Dendritic cell treated with granulocyte-macrophage colony-stimulating factor and Interleukin-4, amounts not matched to agents 40 ng/mL and 50 ng/mL, for 4 days (primary cell): Measurements from ENCODE around the gene STING1.
"Not testable (repeated sequence)": the region's sequence is repeated elsewhere in the genome, so short reads cannot be mapped to it uniquely, and the experiment has no call there.

Experiments
- H3K27ac Mint-ChIP-seq: one replicate; pipeline ENCODE4 v1.8.0; 2022; ENCODE audit warnings: mild to moderate bottlenecking, mixed read lengths
- H3K27me3 Mint-ChIP-seq: one replicate; pipeline ENCODE4 v1.8.0; 2022; ENCODE audit warnings: mild to moderate bottlenecking, mixed read lengths
- H3K36me3 Mint-ChIP-seq: one replicate; pipeline ENCODE4 v1.8.0; 2022; ENCODE audit warnings: low read depth, mixed read lengths
- H3K4me1 Mint-ChIP-seq: one replicate; pipeline ENCODE4 v1.8.0; 2022; ENCODE audit warnings: low read depth, mixed read lengths
- H3K4me3 Mint-ChIP-seq: one replicate; pipeline ENCODE4 v1.8.0; 2022; ENCODE audit warnings: mild to moderate bottlenecking, moderate library complexity, mixed read lengths
- H3K9me3 Mint-ChIP-seq: one replicate; pipeline ENCODE4 v1.8.0; 2022; ENCODE audit warnings: mixed read lengths
- intact Hi-C: fragments of 100-400 bp; cut with micrococcal nuclease; formaldehyde crosslinking; loops from one replicate; pipeline ENCODE4 v1.15.0; 2022

STING1 gene

DNA sequence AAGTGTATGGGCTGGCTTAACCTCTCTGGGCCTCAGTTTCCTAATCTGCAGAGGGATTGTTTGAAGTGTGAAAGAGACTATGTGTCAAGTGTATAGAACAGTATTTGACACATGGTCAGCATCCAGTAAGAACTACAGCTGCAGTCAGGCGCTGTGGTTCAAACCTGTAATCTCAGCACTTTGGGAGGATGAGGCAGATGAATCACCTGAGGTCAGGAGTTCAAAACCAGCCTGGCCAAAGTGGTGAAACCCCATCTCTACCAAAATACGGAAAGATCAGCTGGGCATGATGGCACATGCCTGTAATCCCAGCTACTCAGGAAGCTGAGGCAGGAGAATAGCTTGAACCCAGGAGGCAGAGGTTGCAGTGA, 31.9 kb upstream of the STING1 start:
- no peaks in the 10 kb centered on the region for H3K9me3 Mint-ChIP-seq
- peaks cover 4% of the 10 kb centered on the region for H3K36me3 Mint-ChIP-seq
- peaks cover 40% of the 10 kb centered on the region for H3K4me1 Mint-ChIP-seq
- peaks cover 5% of the 10 kb centered on the region for H3K27me3 Mint-ChIP-seq
- no peak overlapping the region for H3K27ac Mint-ChIP-seq
- no peak overlapping the region for H3K4me3 Mint-ChIP-seq
- intact Hi-C loops: loop anchor here (5.0 kb wide), 1 partner anchor 37 kb away; no protein-coding TSS in a partner anchor

DNA sequence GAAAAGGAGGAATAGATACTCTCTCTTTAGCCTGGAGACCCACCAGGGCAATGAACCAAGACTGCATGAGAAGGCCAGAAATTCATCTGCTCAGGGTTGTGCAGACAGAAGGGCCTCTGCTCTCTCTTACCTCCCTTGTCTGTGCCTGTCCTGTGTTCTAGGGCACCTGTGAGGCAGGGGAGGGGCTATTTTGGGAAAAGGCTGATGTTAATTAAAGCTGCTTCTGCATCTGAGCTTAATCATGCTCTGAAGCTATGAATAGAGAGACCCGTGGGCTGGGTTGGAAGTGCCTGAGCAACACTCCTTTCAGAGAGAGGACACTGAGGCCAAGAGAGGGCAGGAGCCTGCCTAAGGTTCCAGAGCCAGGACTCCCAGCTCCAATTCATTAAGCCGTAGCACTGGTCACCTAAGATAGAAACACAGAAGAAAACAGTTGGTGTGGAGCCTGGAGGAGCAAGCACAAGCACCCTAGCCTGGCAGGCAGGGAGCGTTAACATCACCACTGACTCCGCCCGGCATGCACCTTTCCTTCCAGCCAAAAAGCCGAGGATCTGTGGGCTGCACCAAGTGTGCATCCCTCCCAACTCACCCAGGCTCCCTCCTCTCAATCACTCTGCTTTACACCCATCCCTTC, 31.4 kb upstream of the STING1 start:
- peaks cover 39% of the 10 kb centered on the region for H3K4me1 Mint-ChIP-seq

DNA sequence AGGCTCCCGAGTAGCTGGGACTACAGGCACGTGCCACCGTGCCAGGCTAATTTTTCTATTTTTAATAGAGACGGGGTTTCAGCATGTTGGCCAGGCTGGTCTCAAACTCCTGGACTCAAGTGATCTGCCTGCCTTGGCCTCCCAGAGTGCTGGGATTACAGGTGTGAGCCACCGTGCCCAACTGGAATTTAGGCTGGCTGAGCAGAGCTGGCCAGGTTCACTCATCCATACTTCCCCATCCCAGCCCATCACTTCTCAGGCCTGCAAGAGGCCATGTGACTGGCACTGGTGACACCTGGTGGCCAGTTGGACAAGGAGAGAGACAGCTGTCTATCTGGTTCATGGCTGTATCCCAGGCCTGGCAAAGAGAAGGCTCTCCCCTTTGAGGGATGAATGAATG, 30.9 kb upstream of the STING1 start:
- not testable (repeated sequence) for H3K27me3 Mint-ChIP-seq, H3K9me3 Mint-ChIP-seq, H3K4me3 Mint-ChIP-seq, H3K27ac Mint-ChIP-seq, H3K36me3 Mint-ChIP-seq
- intact Hi-C loops: loop anchor here (1.0 to 5.0 kb wide), 2 partner anchors 36 to 91 kb away; no protein-coding TSS in a partner anchor
- peaks cover 34% of the 10 kb centered on the region for H3K4me1 Mint-ChIP-seq

More for the DNA sequence above, 31.4 kb upstream of the STING1 start:
- Mint-ChIP-seq H3K27ac (no peak overlapping the region), H3K4me3 (no peak overlapping the region), H3K36me3 (peaks cover 4% of the 10 kb centered on the region), H3K27me3 (peaks cover 2% of the 10 kb centered on the region), H3K9me3 (no peaks in the 10 kb centered on the region)
- intact Hi-C loops: loop anchor here (1.0 to 5.0 kb wide), 2 partner anchors 37 to 92 kb away; no protein-coding TSS in a partner anchor

DNA sequence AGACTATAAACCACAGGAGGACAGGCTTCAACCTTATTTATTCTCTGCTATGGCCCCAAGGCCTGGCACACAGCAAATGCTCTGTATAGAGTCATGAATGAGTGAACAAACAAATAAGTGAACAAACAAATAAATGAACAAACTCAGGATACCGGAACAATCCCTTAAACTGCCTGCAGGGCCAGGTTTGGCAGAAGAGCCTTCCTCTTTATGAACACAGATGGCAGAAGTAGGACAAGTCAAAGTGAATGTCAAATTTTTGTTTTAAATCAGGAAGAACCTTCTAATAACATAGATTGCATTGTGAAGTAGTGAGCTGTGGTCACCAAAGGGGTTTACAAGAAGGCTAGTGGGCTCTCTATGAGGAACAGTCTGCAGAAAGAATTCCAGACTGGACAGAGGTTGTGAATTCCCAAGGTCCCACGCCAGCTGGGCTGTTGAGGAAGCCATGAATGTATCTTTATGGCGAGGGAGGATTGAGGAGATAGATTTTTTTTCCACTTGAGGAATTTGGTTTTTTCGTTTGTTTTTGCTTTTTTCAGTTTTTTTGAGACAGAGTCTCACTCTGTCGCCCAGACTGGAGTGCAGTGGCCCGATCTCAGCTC, 30.3 kb upstream of the STING1 start:
- Mint-ChIP-seq H3K9me3 (no peaks in the 10 kb centered on the region), H3K4me3 (no peak overlapping the region), H3K27ac (no peak overlapping the region), H3K27me3 (no peaks in the 10 kb centered on the region), H3K36me3 (peaks cover 4% of the 10 kb centered on the region), H3K4me1 (peaks cover 29% of the 10 kb centered on the region)
- intact Hi-C loops: loop anchor here (1.0 to 5.0 kb wide), 2 partner anchors 36 to 91 kb away; no protein-coding TSS in a partner anchor

DNA sequence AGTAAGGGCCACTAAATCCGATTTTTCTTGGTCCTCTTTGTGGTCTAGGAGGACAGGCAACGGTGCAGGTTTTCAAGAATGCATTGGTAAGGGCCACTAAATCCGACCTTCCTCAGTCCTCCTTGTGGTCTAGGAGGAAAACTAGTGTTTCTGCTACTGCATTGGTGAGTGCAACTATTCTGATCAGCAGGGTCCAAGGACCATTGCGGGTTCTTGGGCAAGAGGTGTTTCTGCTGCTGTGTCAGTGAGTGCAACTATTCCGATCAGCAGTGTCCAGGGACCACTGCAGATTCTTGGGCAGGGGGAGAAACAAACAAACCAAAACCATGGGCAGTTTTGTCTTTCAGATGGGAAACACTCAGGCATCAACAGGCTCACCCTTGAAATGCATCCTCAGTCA, 22.2 kb upstream of the STING1 start:
- H3K4me1 Mint-ChIP-seq, H3K27me3 Mint-ChIP-seq, H3K9me3 Mint-ChIP-seq, H3K36me3 Mint-ChIP-seq, intact Hi-C loops, H3K4me3 Mint-ChIP-seq, H3K27ac Mint-ChIP-seq: not testable (repeated sequence)

DNA sequence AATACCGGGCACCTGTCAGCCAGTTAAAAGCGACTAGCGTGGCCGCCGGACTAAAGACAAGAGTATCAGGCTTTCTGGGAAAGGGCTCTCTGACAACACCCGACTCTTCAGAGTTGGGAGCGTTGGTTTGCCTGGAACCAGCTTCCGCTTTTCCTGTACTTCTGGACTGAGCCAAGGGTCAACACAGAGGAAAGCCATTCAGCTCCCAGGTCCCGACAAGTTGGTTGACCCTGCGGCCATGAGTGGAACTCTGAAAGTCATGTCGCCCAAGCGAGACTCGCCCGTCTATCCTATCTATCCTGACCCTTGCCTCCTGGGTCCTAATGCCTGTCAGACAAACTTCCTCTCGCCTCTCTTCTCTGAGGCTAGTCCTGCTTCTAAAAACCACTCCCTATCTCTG, 21.3 kb upstream of the STING1 start:
- H3K9me3 Mint-ChIP-seq, H3K4me1 Mint-ChIP-seq, H3K27me3 Mint-ChIP-seq, H3K4me3 Mint-ChIP-seq, H3K36me3 Mint-ChIP-seq, intact Hi-C loops, H3K27ac Mint-ChIP-seq: not testable (repeated sequence)

DNA sequence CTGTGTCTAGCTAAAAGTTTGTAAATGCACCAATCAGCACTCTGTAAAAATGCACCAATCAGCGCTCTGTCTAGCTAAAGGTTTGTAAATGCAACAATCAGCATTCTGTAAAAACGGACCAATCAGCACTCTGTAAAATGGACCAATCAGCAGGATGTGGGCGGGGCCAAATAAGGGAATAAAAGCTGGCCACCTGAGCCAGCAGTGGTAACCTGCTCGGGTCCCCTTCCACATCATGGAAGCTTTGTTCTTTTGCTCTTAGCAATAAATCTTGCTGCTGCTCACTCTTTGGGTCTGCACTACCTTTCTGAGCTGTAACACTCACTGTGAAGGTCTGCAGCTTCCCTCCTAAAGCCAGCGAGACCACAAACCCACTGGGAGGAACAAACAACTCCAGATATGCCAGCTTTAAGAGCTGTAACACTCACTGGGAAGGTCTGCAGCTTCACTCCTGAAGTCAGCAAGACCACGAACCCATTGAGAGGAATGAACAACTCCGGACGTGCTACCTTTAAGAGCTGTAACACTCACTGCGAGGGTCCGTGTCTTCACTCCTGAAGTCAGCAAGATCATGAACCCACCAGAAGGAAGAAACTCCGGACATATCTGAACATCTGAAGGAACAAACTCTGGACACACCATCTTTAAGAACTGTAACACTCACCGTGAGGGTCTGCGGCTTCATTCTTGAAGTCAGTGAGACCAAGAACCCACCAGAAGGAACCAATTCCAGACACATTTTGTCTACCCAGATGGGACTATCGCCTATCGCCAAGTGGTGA, 20.7 kb upstream of the STING1 start:
- H3K9me3 Mint-ChIP-seq, H3K4me1 Mint-ChIP-seq, H3K27ac Mint-ChIP-seq, intact Hi-C loops, H3K4me3 Mint-ChIP-seq, H3K36me3 Mint-ChIP-seq, H3K27me3 Mint-ChIP-seq: not testable (repeated sequence)

DNA sequence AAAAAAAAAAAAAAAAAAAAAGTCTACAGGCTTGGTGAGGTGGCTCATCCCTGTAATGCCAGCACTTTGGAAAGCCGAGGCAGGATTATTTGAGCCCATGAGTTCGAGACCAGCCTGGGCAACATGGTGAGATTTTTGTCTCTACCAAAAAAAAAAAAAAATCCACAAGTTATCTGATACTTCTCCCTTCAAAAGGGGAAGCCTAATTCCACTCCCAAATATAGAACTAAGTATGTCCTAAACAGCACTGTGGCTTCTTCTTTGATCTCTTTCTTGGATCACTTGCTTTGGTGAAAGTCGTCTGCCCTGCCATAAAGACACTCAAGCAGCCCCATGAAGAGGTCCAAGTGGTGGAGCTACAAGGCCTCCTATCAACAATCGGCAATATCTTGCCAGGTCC, 18.8 kb upstream of the STING1 start:
- Mint-ChIP-seq H3K27me3 (no peaks in the 10 kb centered on the region), H3K36me3 (no peaks in the 10 kb centered on the region), H3K4me3 (peak overlapping the region; percentile 6), H3K27ac (peak overlapping the region; percentile 55), H3K4me1 (peaks cover 7% of the 10 kb centered on the region), H3K9me3 (no peaks in the 10 kb centered on the region)
- intact Hi-C loops: no loop called here

DNA sequence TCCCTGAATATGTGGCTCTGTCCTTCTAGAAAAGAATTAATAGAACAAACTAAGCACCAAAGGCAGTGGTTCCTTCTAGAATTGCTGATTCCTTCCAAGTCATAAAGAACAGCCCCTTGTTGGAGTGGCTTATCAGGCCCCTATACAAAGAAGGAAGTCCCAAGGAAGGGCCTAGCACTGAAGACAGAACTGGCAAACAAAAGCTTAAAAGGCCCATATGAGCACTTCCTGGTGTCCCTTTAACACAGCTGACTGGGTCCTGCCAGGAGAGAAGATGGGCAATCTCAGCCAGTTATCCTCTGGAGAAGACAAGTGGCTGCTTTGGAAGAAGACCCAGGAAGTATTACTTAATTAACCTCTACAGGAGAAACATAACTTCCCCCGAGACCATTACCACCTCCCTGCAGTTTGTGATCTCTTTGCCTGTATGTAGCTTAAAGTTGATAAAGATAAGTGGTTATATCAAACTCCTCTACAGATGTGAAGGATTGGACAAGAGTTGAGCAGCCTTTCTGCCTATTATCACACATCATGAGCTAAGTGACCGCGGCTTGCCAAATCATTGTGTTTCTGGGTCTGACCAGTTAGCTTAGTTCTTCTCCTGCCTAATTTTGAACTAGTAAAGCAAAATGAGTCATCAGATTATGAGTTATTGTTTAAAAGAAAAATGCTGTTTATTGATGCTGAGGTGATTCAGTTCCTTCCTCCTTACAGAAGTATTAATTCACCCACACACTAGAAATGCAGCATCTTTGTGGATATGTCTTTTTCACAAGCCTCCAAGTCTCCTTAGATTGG, 13.3 kb upstream of the STING1 start:
- H3K4me3 Mint-ChIP-seq: no peak overlapping the region
- no peaks in the 10 kb centered on the region for H3K9me3 Mint-ChIP-seq
- no peaks in the 10 kb centered on the region for H3K27me3 Mint-ChIP-seq
- H3K36me3 Mint-ChIP-seq: no peaks in the 10 kb centered on the region
- peak overlapping the region; percentile 78 for H3K27ac Mint-ChIP-seq
- intact Hi-C loops: no loop called here
- H3K4me1 Mint-ChIP-seq: peaks cover 22% of the 10 kb centered on the region

DNA sequence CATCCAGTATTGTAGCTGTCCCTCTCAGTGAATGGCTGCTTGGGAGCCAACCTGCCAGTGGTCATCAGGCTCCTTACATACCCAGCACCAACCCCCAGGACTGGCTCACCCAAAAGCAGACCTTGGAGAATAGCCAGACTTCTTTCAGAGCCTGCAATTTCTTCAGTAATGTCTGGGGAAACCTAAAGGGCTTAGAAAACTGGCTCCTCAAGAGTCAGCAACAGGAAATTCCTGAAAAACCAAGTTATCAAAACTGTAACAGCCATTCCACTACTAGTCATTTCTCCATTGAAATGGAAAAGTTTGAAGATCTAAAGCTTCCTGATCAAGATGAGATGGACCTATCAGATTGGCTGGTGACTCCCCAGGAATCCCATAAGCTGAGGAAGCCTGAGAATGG, 12.3 kb upstream of the STING1 start:
- no peaks in the 10 kb centered on the region for H3K27me3 Mint-ChIP-seq
- H3K9me3 Mint-ChIP-seq: no peaks in the 10 kb centered on the region
- H3K4me3 Mint-ChIP-seq: no peak overlapping the region
- H3K36me3 Mint-ChIP-seq: no peaks in the 10 kb centered on the region
- peaks cover 23% of the 10 kb centered on the region for H3K4me1 Mint-ChIP-seq
- intact Hi-C loops: no loop called here
- H3K27ac Mint-ChIP-seq: peak overlapping the region; percentile 78

DNA sequence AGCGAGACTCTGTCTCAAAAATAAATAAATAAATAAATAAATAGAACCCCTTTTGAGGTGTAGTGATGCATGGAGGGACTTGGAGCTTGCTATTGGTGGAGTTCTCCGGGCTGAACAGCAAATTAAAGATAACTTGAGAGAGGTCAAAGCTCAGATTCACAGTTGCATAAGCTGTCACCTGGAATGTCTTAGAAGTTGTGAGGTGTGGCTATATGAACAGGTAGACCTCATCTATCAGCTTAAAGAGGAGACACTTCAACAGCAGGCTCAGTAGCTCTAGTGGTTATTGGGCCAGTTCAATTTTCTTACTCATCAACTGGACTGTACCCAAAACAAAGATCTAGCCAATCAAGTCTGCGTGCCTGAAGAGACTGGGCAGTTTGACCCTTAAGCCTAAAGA, 11.7 kb upstream of the STING1 start:
- Mint-ChIP-seq H3K4me3 (no peak overlapping the region), H3K27me3 (no peaks in the 10 kb centered on the region), H3K4me1 (peaks cover 29% of the 10 kb centered on the region), H3K36me3 (no peaks in the 10 kb centered on the region), H3K27ac (no peak overlapping the region), H3K9me3 (no peaks in the 10 kb centered on the region)
- intact Hi-C loops: no loop called here

DNA sequence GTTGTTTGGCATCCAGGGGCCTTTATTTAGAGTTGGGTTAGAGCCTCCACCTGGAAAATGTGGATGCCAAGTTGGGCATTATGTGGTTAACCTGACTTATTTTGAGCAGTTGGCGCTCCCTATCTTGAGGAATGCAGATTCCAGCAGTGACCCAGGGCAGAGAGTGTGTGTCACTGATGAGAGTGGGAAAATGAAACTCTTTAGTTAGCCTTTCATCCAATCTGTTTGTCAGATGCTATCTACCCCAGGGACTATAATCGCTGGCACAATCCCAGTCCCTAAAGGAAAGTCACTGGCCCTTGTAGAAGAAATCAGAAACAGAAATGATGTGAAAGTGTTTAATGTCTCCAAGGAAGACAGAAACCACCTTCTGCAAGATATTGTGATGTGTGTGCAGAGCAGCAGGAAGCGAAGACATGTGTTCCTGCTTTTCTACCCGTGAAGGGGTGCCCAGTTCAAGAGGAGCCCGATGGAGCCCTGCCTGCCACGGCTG, 10.2 kb upstream of the STING1 start:
- Mint-ChIP-seq H3K4me1 (peaks cover 40% of the 10 kb centered on the region), H3K36me3 (no peaks in the 10 kb centered on the region)

DNA sequence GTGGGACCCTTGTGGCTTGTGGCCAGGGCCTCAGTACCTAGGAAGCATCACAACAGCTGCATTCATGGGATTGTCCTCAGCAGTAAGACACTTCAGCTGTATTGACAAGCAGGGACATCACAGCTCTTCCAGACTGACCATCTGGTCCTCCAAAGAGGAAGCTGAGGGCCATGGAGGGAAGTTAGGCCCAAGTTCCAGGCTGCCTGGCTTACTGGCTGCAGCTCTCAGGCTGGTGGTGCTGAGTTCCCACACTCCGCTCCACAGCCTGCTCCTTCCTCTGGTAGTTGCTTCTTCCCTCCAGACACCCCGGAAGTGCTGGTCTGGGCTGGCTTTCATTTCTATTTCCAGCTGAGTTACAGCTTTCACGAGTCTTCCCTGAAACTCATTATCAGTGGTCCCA, 5.7 kb upstream of the STING1 start:
- Mint-ChIP-seq H3K4me3 (peak overlapping the region; percentile 39), H3K27ac (peak overlapping the region; percentile 95), H3K4me1 (peaks cover 32% of the 10 kb centered on the region)

More for the DNA sequence above, 10.2 kb upstream of the STING1 start:
- no peak overlapping the region for H3K27ac Mint-ChIP-seq
- no peak overlapping the region for H3K4me3 Mint-ChIP-seq
- intact Hi-C loops: no loop called here
- no peaks in the 10 kb centered on the region for H3K27me3 Mint-ChIP-seq
- H3K9me3 Mint-ChIP-seq: no peaks in the 10 kb centered on the region

More for the DNA sequence above, 5.7 kb upstream of the STING1 start:
- intact Hi-C loops: no loop called here
- Mint-ChIP-seq H3K9me3 (no peaks in the 10 kb centered on the region), H3K36me3 (no peaks in the 10 kb centered on the region), H3K27me3 (no peaks in the 10 kb centered on the region)
